Measurements from ENCODE around the gene EFCAB10.
"Not testable (repeated sequence)": the region's sequence is repeated elsewhere in the genome, so short reads cannot be mapped to it uniquely, and the experiment has no call there.

DNA sequence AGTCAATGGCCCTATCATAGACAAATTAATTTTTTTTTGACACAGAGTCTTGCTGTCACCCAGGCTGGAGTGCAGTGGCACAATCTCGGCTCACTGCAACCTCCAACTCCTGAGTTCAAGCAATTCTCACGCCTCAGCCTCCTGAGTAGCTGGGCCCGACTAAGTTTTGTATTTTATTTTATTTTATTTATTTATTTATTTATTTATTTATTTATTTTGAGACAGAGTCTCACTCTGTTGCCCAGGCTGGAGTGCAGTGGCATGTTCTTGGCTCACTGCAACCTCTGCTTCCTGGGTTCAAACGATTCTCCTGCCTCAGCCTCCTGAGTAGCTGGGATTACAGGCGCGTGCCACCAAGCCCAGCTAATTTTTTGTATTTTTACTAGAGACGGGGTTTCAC, 65.7 kb downstream of the EFCAB10 start:
- TF ChIP-seq, protein P1, sequence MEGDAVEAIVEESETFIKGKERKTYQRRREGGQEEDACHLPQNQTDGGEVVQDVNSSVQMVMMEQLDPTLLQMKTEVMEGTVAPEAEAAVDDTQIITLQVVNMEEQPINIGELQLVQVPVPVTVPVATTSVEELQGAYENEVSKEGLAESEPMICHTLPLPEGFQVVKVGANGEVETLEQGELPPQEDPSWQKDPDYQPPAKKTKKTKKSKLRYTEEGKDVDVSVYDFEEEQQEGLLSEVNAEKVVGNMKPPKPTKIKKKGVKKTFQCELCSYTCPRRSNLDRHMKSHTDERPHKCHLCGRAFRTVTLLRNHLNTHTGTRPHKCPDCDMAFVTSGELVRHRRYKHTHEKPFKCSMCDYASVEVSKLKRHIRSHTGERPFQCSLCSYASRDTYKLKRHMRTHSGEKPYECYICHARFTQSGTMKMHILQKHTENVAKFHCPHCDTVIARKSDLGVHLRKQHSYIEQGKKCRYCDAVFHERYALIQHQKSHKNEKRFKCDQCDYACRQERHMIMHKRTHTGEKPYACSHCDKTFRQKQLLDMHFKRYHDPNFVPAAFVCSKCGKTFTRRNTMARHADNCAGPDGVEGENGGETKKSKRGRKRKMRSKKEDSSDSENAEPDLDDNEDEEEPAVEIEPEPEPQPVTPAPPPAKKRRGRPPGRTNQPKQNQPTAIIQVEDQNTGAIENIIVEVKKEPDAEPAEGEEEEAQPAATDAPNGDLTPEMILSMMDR (IDR thresholded peaks at IDR 0.05; ENCODE audit: poor library complexity, severe bottlenecking): not testable (repeated sequence)
- not testable (repeated sequence) for TF ChIP-seq EP300 (conservative IDR thresholded peaks at IDR 0.05; ENCODE audit: poor library complexity, severe bottlenecking); TAF1 (IDR thresholded peaks at IDR 0.05; ENCODE audit: low read depth); POLR2AphosphoS5 (IDR thresholded peaks at IDR 0.05); EZH2 (IDR thresholded peaks at IDR 0.05; ENCODE audit: borderline replicate concordance, insufficient read depth, low read length, poor library complexity, severe bottlenecking); MXI1 (conservative IDR thresholded peaks at IDR 0.05; ENCODE audit: poor library complexity, severe bottlenecking)
- TF ChIP-seq, protein P2, sequence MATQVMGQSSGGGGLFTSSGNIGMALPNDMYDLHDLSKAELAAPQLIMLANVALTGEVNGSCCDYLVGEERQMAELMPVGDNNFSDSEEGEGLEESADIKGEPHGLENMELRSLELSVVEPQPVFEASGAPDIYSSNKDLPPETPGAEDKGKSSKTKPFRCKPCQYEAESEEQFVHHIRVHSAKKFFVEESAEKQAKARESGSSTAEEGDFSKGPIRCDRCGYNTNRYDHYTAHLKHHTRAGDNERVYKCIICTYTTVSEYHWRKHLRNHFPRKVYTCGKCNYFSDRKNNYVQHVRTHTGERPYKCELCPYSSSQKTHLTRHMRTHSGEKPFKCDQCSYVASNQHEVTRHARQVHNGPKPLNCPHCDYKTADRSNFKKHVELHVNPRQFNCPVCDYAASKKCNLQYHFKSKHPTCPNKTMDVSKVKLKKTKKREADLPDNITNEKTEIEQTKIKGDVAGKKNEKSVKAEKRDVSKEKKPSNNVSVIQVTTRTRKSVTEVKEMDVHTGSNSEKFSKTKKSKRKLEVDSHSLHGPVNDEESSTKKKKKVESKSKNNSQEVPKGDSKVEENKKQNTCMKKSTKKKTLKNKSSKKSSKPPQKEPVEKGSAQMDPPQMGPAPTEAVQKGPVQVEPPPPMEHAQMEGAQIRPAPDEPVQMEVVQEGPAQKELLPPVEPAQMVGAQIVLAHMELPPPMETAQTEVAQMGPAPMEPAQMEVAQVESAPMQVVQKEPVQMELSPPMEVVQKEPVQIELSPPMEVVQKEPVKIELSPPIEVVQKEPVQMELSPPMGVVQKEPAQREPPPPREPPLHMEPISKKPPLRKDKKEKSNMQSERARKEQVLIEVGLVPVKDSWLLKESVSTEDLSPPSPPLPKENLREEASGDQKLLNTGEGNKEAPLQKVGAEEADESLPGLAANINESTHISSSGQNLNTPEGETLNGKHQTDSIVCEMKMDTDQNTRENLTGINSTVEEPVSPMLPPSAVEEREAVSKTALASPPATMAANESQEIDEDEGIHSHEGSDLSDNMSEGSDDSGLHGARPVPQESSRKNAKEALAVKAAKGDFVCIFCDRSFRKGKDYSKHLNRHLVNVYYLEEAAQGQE (IDR thresholded peaks at IDR 0.05; ENCODE audit: borderline replicate concordance): not testable (repeated sequence)

All from neural cell (in vitro differentiated cells).